Testis (tissue), 3 donors: Measurements from ENCODE around the gene FBF1. TPM values are rescaled to one million over a fixed set of nuclear protein-coding genes. Genes with fewer than 3 reads are reported as not detected.
A peak's percentile ranks its signal among the peaks of the same experiment; 100 is the strongest.
"Not testable (repeated sequence)": the region's sequence is repeated elsewhere in the genome, so short reads cannot be mapped to it uniquely, and the experiment has no call there.

Experiments used
- DNase-seq: peaks from one replicate; pipeline ENCODE4 v3.0.0-alpha.2; 2019
- H3K27ac ChIP-seq, 2 donors: fragments of 200-600 bp; sonication (generic); one replicate each; pipeline ENCODE4 v1.5.1; 2019
- H3K27me3 ChIP-seq: fragments of 200-600 bp; sonication (generic); one replicate; pipeline ENCODE4 v1.5.1; 2019
- H3K36me3 ChIP-seq: fragments of 200-600 bp; sonication (generic); one replicate; pipeline ENCODE4 v1.5.1; 2017; ENCODE audit warnings: low read depth; ENCODE audit errors: missing control alignments
- H3K4me1 ChIP-seq: fragments of 200-600 bp; sonication (generic); one replicate; pipeline ENCODE4 v1.5.1; 2019
- H3K4me3 ChIP-seq, 2 donors: fragments of 200-600 bp; sonication (generic); one replicate each; pipeline ENCODE4 v1.5.1; 2017 to 2019
- H3K9me3 ChIP-seq: fragments of 200-600 bp; sonication (generic); one replicate; pipeline ENCODE4 v1.5.1; 2017
- POLR2A ChIP-seq: fragments of 450-650 bp; IDR thresholded peaks from one replicate; pipeline ENCODE4 v1.6.1; 2017; ENCODE audit warnings: antibody characterized with exemption, mild to moderate bottlenecking, moderate library complexity
- WGBS, 2 donors: methylation state at CpG; one replicate each; pipeline ENCODE4 v1.1.5; 2018; 5-methylcytosine and 5-hydroxymethylcytosine counted together
- intact Hi-C: fragments of 100-400 bp; cut with DNase I; formaldehyde crosslinking; loops from one replicate; pipeline ENCODE4 v1.15.1; 2023; ENCODE audit warnings: low total_unique reads
- polyA plus RNA-seq: library from polyadenylated mRNA; stranded (reverse); fragments of 350-450 nt; fragmentation: Illumina TruSeq; extraction: RNeasy Lipid Tissue Mini Kit (QIAGEN cat#74804); gene quantifications from one replicate; pipeline ENCODE4 v1.2.3, GENCODE V29; 2014; ENCODE audit warnings: low read depth, low replicate concordance; ENCODE audit not compliant: insufficient read depth
- total RNA-seq, 2 donors: library from RNA; depleted of rRNA; stranded (reverse); fragments of >200 nt; gene quantifications; one replicate each; pipeline ENCODE4 v1.2.3, GENCODE V29; 2016
- TF ChIP-seq, protein P1 (sequence below), 3 experiments: fragments of 450-650 bp in 2 of 3; fragments of 200-600 bp in 1 of 3; sonication (generic) in 1 of 3; IDR thresholded peaks; one replicate each; pipeline ENCODE4 v1.5.1; 2016 to 2019; ENCODE audit warnings: antibody characterized with exemption in 3 of 3, mild to moderate bottlenecking in 2 of 3, moderate library complexity in 1 of 3

Gene FBF1
- total and polyA plus RNA-seq, 3 donors from 2014 or later = 81.1 to 119 (median 85.4) TPM

GRCh38 chr17:75976175-75976848 is 35.5 kb upstream of the FBF1 start:
- WGBS, 2 donors = 55 to 58% methylated on average over 9 of the region's 9 CpGs
- TF ChIP-seq, protein P1, sequence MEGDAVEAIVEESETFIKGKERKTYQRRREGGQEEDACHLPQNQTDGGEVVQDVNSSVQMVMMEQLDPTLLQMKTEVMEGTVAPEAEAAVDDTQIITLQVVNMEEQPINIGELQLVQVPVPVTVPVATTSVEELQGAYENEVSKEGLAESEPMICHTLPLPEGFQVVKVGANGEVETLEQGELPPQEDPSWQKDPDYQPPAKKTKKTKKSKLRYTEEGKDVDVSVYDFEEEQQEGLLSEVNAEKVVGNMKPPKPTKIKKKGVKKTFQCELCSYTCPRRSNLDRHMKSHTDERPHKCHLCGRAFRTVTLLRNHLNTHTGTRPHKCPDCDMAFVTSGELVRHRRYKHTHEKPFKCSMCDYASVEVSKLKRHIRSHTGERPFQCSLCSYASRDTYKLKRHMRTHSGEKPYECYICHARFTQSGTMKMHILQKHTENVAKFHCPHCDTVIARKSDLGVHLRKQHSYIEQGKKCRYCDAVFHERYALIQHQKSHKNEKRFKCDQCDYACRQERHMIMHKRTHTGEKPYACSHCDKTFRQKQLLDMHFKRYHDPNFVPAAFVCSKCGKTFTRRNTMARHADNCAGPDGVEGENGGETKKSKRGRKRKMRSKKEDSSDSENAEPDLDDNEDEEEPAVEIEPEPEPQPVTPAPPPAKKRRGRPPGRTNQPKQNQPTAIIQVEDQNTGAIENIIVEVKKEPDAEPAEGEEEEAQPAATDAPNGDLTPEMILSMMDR (IDR thresholded peaks at IDR 0.05) = no peak
- no peak for TF ChIP-seq POLR2A
- H3K27ac ChIP-seq = peak overlapping the region in 1 of 2 donors; percentile 54
- no peaks in the 10 kb centered on the region for H3K36me3 ChIP-seq
- no peaks in the 10 kb centered on the region for H3K27me3 ChIP-seq
- no peak for DNase-seq
- H3K4me3 ChIP-seq = no peak overlapping the region
- intact Hi-C loops = no loop called here
- no peaks in the 10 kb centered on the region for H3K9me3 ChIP-seq
- peaks cover 25% of the 10 kb centered on the region for H3K4me1 ChIP-seq

- Histone ChIP-seq H3K27ac (no peak overlapping the region), H3K27me3 (no peaks in the 10 kb centered on the region), H3K4me1 (peaks cover 20% of the 10 kb centered on the region), H3K9me3 (no peaks in the 10 kb centered on the region), H3K4me3 (no peak overlapping the region), H3K36me3 (no peaks in the 10 kb centered on the region)
- WGBS, 2 donors = 61 to 72% methylated on average over 5 of the region's 5 CpGs
- intact Hi-C loops = no loop called here
- TF ChIP-seq, protein P1 (IDR thresholded peaks at IDR 0.05) = no peak
- TF ChIP-seq POLR2A = no peak
- no peak for DNase-seq
Measured at GRCh38 chr17:75975757-75976174, 34.9 kb upstream of the FBF1 start.

GRCh38 chr17:75975187-75975586 is 34.3 kb upstream of the FBF1 start:
- H3K27me3 ChIP-seq, H3K36me3 ChIP-seq, H3K27ac ChIP-seq, H3K4me3 ChIP-seq, DNase-seq, intact Hi-C loops, H3K9me3 ChIP-seq: not testable (repeated sequence)
- H3K4me1 ChIP-seq = peaks cover 17% of the 10 kb centered on the region
- WGBS, 2 donors = 88 to 89% methylated on average over 6 of the region's 6 CpGs

DNA sequence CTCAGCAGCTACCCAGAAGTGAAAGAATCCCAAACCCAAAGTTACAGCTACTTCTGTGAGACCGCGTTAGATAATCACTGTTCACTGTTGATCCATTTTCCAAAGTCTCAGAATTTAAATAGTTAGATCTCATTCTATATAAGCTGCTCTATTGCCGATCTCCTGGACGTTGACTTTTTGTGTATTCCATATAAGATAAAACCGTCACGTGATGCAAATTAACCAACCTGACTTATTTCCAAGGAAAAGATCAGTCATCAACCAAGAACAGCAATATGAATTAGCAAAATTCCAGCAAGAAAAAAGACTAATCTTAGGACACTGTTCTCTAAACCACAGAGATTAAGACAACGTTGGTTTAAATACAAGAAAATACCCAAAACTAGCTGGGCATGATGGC is 29.8 kb upstream of the FBF1 start:
- H3K36me3 ChIP-seq = no peaks in the 10 kb centered on the region

DNA sequence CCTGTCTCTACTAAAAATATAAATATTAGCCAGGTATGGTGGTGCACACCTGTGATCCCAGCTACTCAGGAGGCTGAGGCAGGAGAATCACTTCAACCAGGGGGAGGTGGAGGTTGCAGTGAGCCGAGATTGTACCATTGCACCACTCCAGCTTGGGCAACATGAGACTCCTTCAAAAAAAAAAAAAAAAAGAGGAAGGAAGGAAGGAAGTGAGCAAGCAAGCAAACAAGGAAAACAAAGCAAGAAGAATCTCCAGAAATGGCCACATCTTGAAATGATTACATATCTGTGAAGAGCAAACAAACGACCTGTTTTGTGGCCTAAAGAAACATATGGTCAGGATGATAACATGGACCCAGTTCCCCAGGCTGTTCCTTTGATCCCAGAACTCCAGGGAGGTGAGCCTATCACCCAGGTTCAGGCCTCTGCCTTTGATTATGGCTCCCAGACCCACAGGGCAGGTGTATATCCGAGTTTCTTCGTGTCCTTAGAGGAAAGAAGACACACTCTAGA is 29.2 kb upstream of the FBF1 start:
- Histone ChIP-seq H3K36me3 (no peaks in the 10 kb centered on the region), H3K9me3 (no peaks in the 10 kb centered on the region), H3K4me3 (no peak overlapping the region), H3K27ac (no peak overlapping the region), H3K27me3 (no peaks in the 10 kb centered on the region), H3K4me1 (peaks cover 4% of the 10 kb centered on the region)
- DNase-seq = no peak
- 61 to 74% methylated on average over 4 of the region's 4 CpGs for whole genome bisulfite sequencing, 2 donors
- intact Hi-C loops = no loop called here
- TF ChIP-seq POLR2A = no peak
- TF ChIP-seq, protein P1 (IDR thresholded peaks at IDR 0.05) = no peak

More for the DNA sequence above, 29.8 kb upstream of the FBF1 start:
- H3K4me3 ChIP-seq = no peak overlapping the region
- H3K27me3 ChIP-seq = no peaks in the 10 kb centered on the region
- H3K9me3 ChIP-seq = no peaks in the 10 kb centered on the region
- TF ChIP-seq, protein P1 (IDR thresholded peaks at IDR 0.05) = no peak
- TF ChIP-seq POLR2A = no peak
- intact Hi-C loops = no loop called here
- peaks cover 4% of the 10 kb centered on the region for H3K4me1 ChIP-seq
- DNase-seq = no peak
- 87 to 88% methylated on average over 7 of the region's 7 CpGs for WGBS, 2 donors
- H3K27ac ChIP-seq = no peak overlapping the region

- H3K27ac ChIP-seq, intact Hi-C loops, H3K4me1 ChIP-seq, H3K9me3 ChIP-seq, H3K4me3 ChIP-seq, H3K36me3 ChIP-seq, H3K27me3 ChIP-seq, DNase-seq: not testable (repeated sequence)
- 86 to 94% methylated on average over 10 of the region's 10 CpGs for WGBS, 2 donors
Measured at GRCh38 chr17:75969044-75969443, 28.2 kb upstream of the FBF1 start.
